NT2/D1 (cell line): ENCODE data around the gene MX2.

Experiments used
- YY1 ChIP-seq: IDR thresholded peaks from 2 replicates; pipeline ENCODE4 v1.6.1; 2011; ENCODE audit not compliant: insufficient read length, insufficient read depth
- ZNF274 ChIP-seq: IDR thresholded peaks from 2 replicates; pipeline ENCODE4 v1.6.1; 2011; ENCODE audit warnings: mild to moderate bottlenecking, low read depth, low read length

DNA sequence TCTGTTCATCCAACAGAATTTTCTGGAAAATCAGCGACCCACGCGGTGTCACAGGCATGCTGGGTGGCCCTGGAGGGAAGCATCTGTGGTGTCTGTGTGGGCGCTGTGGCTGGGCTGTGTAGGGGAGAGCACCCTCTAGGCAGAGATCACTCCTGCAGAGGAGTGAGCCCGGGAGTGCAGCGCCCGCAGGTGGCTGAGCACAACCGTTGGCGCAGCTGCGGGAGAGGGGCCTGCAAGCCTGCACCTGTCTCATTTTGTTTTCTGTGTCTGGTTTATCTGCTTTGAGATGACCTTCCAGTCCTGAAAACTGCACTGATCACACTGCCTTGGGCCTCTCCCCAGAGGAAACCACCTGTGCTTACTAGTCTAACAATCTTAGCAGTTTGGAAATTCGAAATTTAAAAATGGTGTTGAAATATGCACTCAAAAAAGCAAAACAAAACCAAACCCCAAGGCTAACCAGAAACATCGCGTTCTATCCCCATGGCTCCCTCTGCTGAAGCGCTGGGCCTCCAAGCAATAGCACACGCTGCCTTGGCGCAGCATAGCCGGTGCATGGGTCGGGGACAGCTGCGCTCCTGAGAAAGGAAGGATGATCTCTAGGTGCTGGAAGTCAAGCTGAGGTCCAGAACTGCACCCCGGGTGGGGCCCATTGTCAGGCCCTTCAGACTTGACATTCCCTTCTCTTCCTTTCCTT is 40.5 kb upstream of the MX2 start:
- no peak for TF ChIP-seq YY1
- TF ChIP-seq ZNF274 = no peak
